ENCODE results near the gene GPER1. TPM values are rescaled to one million over a fixed set of nuclear protein-coding genes. Genes with fewer than 3 reads are reported as not detected.

The GPER1 gene
- total and polyA plus RNA-seq, 8 donors, result 5.1 to 11.6 (median 6.2) TPM

DNA sequence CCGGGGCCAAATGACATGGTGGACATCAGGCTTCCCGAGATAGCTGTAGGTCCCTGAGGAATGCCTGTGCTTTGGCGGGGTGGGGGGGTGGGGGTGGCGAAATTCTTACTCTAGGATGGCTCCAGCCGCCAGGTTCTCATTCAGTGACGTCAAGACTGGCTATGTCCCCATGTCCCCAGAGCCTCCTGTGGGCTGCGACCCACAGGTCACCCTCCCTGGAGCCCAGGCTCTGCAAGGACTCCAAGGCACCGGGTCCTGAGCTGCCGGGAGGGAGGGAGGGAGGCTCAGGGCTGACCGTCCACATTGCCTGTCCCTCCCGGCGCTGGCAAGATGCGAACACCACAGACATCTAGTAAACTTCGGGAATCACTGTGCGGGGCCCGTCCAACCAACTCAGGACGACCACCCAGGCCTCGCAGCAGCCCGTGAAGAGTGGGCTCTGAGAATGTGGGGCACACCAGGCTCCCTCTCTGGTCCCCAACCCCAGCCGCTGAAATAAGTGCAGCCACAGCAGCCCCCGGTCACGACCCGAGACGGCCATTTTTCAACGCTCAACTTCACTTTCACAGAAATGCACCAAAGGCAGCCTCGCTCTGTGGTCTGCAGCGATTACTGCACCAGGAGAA lies 31.0 kb upstream of the GPER1 start:
- Histone ChIP-seq H3K9me3 (no peaks in the 10 kb centered on the region), H3K27ac (no peak overlapping the region), H3K4me1 (peaks cover 17 to 63% of the 10 kb centered on the region in 2 donors), H3K36me3 (peaks cover 0 to 14% of the 10 kb centered on the region in 2 donors), H3K27me3 (peaks cover 0 to 41% of the 10 kb centered on the region in 2 donors), H3K4me3 (peak overlapping the region in 1 of 2 donors; percentile 40)
- TF ChIP-seq, protein P1, sequence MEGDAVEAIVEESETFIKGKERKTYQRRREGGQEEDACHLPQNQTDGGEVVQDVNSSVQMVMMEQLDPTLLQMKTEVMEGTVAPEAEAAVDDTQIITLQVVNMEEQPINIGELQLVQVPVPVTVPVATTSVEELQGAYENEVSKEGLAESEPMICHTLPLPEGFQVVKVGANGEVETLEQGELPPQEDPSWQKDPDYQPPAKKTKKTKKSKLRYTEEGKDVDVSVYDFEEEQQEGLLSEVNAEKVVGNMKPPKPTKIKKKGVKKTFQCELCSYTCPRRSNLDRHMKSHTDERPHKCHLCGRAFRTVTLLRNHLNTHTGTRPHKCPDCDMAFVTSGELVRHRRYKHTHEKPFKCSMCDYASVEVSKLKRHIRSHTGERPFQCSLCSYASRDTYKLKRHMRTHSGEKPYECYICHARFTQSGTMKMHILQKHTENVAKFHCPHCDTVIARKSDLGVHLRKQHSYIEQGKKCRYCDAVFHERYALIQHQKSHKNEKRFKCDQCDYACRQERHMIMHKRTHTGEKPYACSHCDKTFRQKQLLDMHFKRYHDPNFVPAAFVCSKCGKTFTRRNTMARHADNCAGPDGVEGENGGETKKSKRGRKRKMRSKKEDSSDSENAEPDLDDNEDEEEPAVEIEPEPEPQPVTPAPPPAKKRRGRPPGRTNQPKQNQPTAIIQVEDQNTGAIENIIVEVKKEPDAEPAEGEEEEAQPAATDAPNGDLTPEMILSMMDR (IDR thresholded peaks at IDR 0.05), result no peak
- intact Hi-C loops (cut with DNase I), result no loop called here
- no peak for ATAC-seq
- DNase-seq, result peak in 1 of 4 donors; percentile 49

DNA sequence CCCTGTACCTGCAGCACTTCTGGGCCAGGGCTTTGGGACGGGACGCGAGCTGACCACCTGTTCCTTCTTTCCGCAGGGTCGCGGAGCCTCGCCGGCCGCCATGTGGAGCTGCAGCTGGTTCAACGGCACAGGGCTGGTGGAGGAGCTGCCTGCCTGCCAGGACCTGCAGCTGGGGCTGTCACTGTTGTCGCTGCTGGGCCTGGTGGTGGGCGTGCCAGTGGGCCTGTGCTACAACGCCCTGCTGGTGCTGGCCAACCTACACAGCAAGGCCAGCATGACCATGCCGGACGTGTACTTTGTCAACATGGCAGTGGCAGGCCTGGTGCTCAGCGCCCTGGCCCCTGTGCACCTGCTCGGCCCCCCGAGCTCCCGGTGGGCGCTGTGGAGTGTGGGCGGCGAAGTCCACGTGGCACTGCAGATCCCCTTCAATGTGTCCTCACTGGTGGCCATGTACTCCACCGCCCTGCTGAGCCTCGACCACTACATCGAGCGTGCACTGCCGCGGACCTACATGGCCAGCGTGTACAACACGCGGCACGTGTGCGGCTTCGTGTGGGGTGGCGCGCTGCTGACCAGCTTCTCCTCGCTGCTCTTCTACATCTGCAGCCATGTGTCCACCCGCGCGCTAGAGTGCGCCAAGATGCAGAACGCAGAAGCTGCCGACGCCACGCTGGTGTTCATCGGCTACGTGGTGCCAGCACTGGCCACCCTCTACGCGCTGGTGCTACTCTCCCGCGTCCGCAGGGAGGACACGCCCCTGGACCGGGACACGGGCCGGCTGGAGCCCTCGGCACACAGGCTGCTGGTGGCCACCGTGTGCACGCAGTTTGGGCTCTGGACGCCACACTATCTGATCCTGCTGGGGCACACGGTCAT lies 30.3 kb upstream of the GPER1 start:
- TF ChIP-seq, protein P1 (IDR thresholded peaks at IDR 0.05), result no peak
- Histone ChIP-seq H3K27ac (no peak overlapping the region), H3K9me3 (no peaks in the 10 kb centered on the region), H3K4me1 (peaks cover 14 to 62% of the 10 kb centered on the region in 2 donors), H3K4me3 (no peak overlapping the region), H3K36me3 (peaks cover 0 to 14% of the 10 kb centered on the region in 2 donors), H3K27me3 (peaks cover 0 to 41% of the 10 kb centered on the region in 2 donors)
- DNase-seq (peak in 1 of 4 donors; percentile 78), ATAC-seq (no peak)
- intact Hi-C loops (cut with DNase I), result no loop called here

DNA sequence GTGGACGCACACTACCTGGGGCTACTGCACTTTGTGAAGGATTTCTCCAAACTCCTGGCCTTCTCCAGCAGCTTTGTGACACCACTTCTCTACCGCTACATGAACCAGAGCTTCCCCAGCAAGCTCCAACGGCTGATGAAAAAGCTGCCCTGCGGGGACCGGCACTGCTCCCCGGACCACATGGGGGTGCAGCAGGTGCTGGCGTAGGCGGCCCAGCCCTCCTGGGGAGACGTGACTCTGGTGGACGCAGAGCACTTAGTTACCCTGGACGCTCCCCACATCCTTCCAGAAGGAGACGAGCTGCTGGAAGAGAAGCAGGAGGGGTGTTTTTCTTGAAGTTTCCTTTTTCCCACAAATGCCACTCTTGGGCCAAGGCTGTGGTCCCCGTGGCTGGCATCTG lies 29.6 kb upstream of the GPER1 start:
- Histone ChIP-seq H3K4me1 (peaks cover 13 to 55% of the 10 kb centered on the region in 2 donors), H3K27me3 (peaks cover 0 to 41% of the 10 kb centered on the region in 2 donors), H3K9me3 (no peaks in the 10 kb centered on the region), H3K36me3 (peaks cover 0 to 14% of the 10 kb centered on the region in 2 donors), H3K4me3 (no peak overlapping the region), H3K27ac (no peak overlapping the region)
- TF ChIP-seq, protein P1 (IDR thresholded peaks at IDR 0.05), result no peak
- ATAC-seq, result no peak
- intact Hi-C loops (cut with DNase I), result no loop called here
- DNase-seq, result peak in 1 of 4 donors; percentile 63

DNA sequence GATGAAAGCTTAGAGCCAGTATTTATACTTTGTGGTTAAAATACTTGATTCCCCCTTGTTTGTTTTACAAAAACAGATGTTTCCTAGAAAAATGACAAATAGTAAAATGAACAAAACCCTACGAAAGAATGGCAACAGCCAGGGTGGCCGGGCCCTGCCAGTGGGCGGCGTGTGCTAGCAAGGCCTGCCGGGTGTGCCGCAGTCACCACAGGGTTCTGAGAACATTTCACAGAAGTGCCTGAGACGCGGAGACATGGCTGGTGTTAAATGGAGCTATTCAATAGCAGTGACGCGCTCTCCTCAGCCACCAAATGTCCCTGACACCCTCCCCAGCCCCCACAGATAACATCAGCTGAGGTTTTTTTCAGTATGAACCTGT lies 29.1 kb upstream of the GPER1 start:
- TF ChIP-seq, protein P1 (IDR thresholded peaks at IDR 0.05), result no peak
- Histone ChIP-seq H3K4me1 (peaks cover 13 to 50% of the 10 kb centered on the region in 2 donors), H3K4me3 (no peak overlapping the region), H3K9me3 (no peaks in the 10 kb centered on the region), H3K27ac (peak overlapping the region in 1 of 2 donors; percentile 33), H3K36me3 (peaks cover 0 to 14% of the 10 kb centered on the region in 2 donors), H3K27me3 (peaks cover 0 to 41% of the 10 kb centered on the region in 2 donors)
- intact Hi-C loops (cut with DNase I), result no loop called here
- DNase-seq (peak in 1 of 4 donors; percentile 54), ATAC-seq (no peak)

Measured in left lung (tissue), 10 donors.